HepG2 (cell line): ENCODE measurements around the gene WDR70. TPM values are rescaled to one million over a fixed set of nuclear protein-coding genes. Genes with fewer than 3 reads are reported as not detected.

Experiments
- BRCA1 ChIP-seq: sonication (generic); formaldehyde crosslinking; IDR thresholded peaks from 2 replicates; pipeline ENCODE4 v1.4.0; 2020; ENCODE audit warnings: missing genetic modification reagents
- FOXP1 ChIP-seq, 2 experiments: fragments of 450-650 bp in 1 of 2; IDR thresholded peaks; 2 replicates each; pipeline ENCODE4 v1.6.1; 2017 to 2018; ENCODE audit warnings: antibody characterized with exemption in 1 of 2
- GATA4 ChIP-seq: sonication (generic); IDR thresholded peaks from 2 replicates; pipeline ENCODE4 v1.6.1; 2016; ENCODE audit warnings: antibody characterized with exemption, low read depth, borderline replicate concordance
- HHEX ChIP-seq: IDR thresholded peaks from 2 replicates; pipeline ENCODE4 v1.6.1; 2016; ENCODE audit warnings: control low read depth
- NCOR1 ChIP-seq: fragments of 200-600 bp; sonication (generic); IDR thresholded peaks from 2 replicates; pipeline ENCODE4 v1.7.0; 2017; ENCODE audit warnings: antibody characterized with exemption, low read length, borderline replicate concordance
- NFKBIZ ChIP-seq: IDR thresholded peaks from 2 replicates; pipeline ENCODE4 v1.6.1; 2018; ENCODE audit warnings: missing genetic modification reagents, missing compliant biosample characterization
- PRDM10 ChIP-seq: sonication (generic); formaldehyde crosslinking; IDR thresholded peaks from 2 replicates; pipeline ENCODE4 v1.4.0; 2020; ENCODE audit warnings: low read depth, missing genetic modification reagents
- STAG1 ChIP-seq: sonication (generic); formaldehyde crosslinking; IDR thresholded peaks from 2 replicates; pipeline ENCODE4 v1.4.0; 2020; ENCODE audit warnings: missing genetic modification reagents
- ZBTB26 ChIP-seq: IDR thresholded peaks from 2 replicates; pipeline ENCODE4 v1.6.1; 2016; ENCODE audit warnings: missing compliant biosample characterization, missing genetic modification reagents, borderline replicate concordance
- ZNF430 ChIP-seq: sonication (generic); formaldehyde crosslinking; IDR thresholded peaks from 2 replicates; pipeline ENCODE4 v1.9.0; 2021; ENCODE audit warnings: mild to moderate bottlenecking, missing genetic modification reagents
- ZNF451 ChIP-seq: sonication (generic); formaldehyde crosslinking; IDR thresholded peaks from 2 replicates; pipeline ENCODE4 v1.5.0; 2020; ENCODE audit warnings: mild to moderate bottlenecking, missing genetic modification reagents
- ZSCAN5A ChIP-seq: sonication (generic); formaldehyde crosslinking; IDR thresholded peaks from 2 replicates; pipeline ENCODE4 v1.8.0; 2022; ENCODE audit warnings: mild to moderate bottlenecking, missing genetic modification reagents, borderline replicate concordance
- polyA plus RNA-seq, 8 experiments: library from polyadenylated mRNA; depleted of rRNA in 3 of 8; stranded (reverse) in 7 of 8; unstranded in 1 of 8; fragments of >200 nt; fragmentation: Illumina TruSeq in 4 of 8; extraction: Trizol in 4 of 8; gene quantifications; 2 replicates each; pipeline versions ENCODE4 v1.2.1 to v1.2.3, GENCODE V29; 2011 to 2016; ENCODE audit warnings: low read depth in 4 of 8, missing spikeins in 1 of 8, mixed read lengths in 1 of 8; ENCODE audit not compliant: insufficient read depth in 1 of 8
- total RNA-seq, 5 experiments: library from RNA; depleted of rRNA; stranded (reverse); fragments of >200 nt; fragmentation: Illumina TruSeq; extraction: Trizol; gene quantifications; 2 replicates each; pipeline ENCODE4 v1.2.3, GENCODE V29; 2016; ENCODE audit warnings: low read depth in 1 of 5
- TF ChIP-seq, protein P1 (sequence below): sonication (generic); formaldehyde crosslinking; IDR thresholded peaks from 2 replicates; pipeline ENCODE4 v1.8.0; 2022; ENCODE audit warnings: missing genetic modification reagents, mild to moderate bottlenecking, moderate library complexity, borderline replicate concordance
- TF ChIP-seq, protein P2 (sequence below): sonication (generic); formaldehyde crosslinking; IDR thresholded peaks from 2 replicates; pipeline ENCODE4 v1.4.0; 2020; ENCODE audit warnings: missing genetic modification reagents
- TF ChIP-seq, protein P3 (sequence below): sonication (generic); formaldehyde crosslinking; IDR thresholded peaks from 2 replicates; pipeline ENCODE4 v1.4.0; 2020; ENCODE audit warnings: missing genetic modification reagents, borderline replicate concordance

WDR70 gene
- total and polyA plus RNA-seq, 2 of the 13 experiments (the other 11 are each of a cell fraction or from before 2014, with no cell fraction given): 14.6 to 30.6 TPM

- TF ChIP-seq, protein P1, sequence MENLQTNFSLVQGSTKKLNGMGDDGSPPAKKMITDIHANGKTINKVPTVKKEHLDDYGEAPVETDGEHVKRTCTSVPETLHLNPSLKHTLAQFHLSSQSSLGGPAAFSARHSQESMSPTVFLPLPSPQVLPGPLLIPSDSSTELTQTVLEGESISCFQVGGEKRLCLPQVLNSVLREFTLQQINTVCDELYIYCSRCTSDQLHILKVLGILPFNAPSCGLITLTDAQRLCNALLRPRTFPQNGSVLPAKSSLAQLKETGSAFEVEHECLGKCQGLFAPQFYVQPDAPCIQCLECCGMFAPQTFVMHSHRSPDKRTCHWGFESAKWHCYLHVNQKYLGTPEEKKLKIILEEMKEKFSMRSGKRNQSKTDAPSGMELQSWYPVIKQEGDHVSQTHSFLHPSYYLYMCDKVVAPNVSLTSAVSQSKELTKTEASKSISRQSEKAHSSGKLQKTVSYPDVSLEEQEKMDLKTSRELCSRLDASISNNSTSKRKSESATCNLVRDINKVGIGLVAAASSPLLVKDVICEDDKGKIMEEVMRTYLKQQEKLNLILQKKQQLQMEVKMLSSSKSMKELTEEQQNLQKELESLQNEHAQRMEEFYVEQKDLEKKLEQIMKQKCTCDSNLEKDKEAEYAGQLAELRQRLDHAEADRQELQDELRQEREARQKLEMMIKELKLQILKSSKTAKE (CRISPR knock-in tag): peak; percentile 59; the same call in 1 of the 2 replicates
- TF ChIP-seq NFKBIZ (CRISPR knock-in tag) (0 out of 2 replicates have a peak, but pooled peaks have one; percentile 83), ZBTB26 (CRISPR knock-in tag) (peak; percentile 77; the same call in 1 of the 2 replicates), BRCA1 (CRISPR knock-in tag) (peak; percentile 92), GATA4 (peak; percentile 79; the same call in 1 of the 2 replicates), STAG1 (CRISPR knock-in tag) (peak; percentile 35; the same call in 1 of the 2 replicates), ZNF430 (no peak), HHEX (CRISPR knock-in tag) (peak; percentile 92), ZNF451 (no peak), ZSCAN5A (CRISPR knock-in tag) (0 out of 2 replicates have a peak, but pooled peaks have one; percentile 66), PRDM10 (CRISPR knock-in tag) (0 out of 2 replicates have a peak, but pooled peaks have one; percentile 46), FOXP1 (IDR thresholded peaks at IDR 0.05) (0 out of 2 replicates have a peak, but pooled peaks have one; percentile 9), FOXP1 (CRISPR knock-in tag; IDR thresholded peaks at IDR 0.05) (peak; percentile 88), NCOR1 (peak; percentile 96)
- TF ChIP-seq, protein P2, sequence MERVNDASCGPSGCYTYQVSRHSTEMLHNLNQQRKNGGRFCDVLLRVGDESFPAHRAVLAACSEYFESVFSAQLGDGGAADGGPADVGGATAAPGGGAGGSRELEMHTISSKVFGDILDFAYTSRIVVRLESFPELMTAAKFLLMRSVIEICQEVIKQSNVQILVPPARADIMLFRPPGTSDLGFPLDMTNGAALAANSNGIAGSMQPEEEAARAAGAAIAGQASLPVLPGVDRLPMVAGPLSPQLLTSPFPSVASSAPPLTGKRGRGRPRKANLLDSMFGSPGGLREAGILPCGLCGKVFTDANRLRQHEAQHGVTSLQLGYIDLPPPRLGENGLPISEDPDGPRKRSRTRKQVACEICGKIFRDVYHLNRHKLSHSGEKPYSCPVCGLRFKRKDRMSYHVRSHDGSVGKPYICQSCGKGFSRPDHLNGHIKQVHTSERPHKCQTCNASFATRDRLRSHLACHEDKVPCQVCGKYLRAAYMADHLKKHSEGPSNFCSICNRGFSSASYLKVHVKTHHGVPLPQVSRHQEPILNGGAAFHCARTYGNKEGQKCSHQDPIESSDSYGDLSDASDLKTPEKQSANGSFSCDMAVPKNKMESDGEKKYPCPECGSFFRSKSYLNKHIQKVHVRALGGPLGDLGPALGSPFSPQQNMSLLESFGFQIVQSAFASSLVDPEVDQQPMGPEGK (CRISPR knock-in tag): peak; percentile 57; the same call in 1 of the 2 replicates
- TF ChIP-seq, protein P3, sequence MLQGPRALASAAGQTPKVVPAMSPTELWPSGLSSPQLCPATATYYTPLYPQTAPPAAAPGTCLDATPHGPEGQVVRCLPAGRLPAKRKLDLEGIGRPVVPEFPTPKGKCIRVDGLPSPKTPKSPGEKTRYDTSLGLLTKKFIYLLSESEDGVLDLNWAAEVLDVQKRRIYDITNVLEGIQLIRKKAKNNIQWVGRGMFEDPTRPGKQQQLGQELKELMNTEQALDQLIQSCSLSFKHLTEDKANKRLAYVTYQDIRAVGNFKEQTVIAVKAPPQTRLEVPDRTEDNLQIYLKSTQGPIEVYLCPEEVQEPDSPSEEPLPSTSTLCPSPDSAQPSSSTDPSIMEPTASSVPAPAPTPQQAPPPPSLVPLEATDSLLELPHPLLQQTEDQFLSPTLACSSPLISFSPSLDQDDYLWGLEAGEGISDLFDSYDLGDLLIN (CRISPR knock-in tag): 0 out of 2 replicates have a peak, but pooled peaks have one; percentile 26
Observed at GRCh38 chr5:37717613-37718431, 338.7 kb downstream of the WDR70 start (continued).
